GM19193 (cell line): ENCODE measurements around the gene GIGYF2.

Experiments
- POLR2A ChIP-seq: IDR thresholded peaks from 4 replicates; pipeline ENCODE4 v1.6.1; 2011; ENCODE audit not compliant: insufficient read depth, insufficient read length; ENCODE audit errors: extremely low read depth

GIGYF2 gene

GRCh38 chr2:232723027-232723426, 25.9 kb downstream of the GIGYF2 start:
- TF ChIP-seq POLR2A = no peak

DNA sequence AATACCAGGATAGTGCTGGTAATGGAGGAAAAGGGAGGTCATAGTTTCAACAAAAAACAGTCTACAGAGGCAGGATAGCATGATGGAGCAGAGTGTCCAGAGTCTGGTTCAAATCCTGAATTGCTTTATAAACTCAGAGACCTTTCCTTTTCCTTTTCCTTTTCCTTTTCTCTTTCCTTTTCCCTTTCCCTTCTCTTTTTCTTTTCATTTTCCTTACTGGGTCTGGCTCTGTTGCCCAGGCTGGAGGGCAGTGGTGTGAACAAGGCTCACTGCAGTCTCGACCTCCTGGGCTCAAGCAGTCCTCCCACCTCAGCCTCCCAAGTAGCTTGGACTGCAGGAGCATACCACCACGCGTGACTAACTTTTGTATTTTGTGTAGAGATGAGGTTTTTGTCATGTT, 31.7 kb downstream of the GIGYF2 start:
- no peak for TF ChIP-seq POLR2A

GRCh38 chr2:232731470-232731869, 34.3 kb downstream of the GIGYF2 start:
- TF ChIP-seq POLR2A = no peak

DNA sequence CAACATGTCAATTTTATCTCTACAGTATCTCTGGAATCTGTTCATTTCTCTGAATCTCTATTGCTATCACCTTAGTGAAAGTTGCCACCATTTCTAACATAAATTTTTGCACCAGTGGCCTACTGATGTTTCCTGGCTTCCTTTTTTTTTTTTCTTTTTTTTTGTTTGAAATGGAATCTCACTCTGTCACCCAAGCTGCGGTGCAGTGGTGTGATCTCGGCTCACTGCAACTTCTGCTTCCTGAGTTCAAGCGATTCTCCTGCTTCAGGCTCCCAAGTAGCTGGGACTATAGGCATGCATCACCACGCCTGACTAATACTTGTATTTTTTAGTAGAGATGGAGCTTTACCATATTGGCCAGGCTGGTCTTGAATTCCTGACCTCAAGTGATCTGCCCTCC, 44.2 kb downstream of the GIGYF2 start:
- TF ChIP-seq POLR2A = no peak

GRCh38 chr2:232741972-232742371, 44.8 kb downstream of the GIGYF2 start:
- no peak for TF ChIP-seq POLR2A

DNA sequence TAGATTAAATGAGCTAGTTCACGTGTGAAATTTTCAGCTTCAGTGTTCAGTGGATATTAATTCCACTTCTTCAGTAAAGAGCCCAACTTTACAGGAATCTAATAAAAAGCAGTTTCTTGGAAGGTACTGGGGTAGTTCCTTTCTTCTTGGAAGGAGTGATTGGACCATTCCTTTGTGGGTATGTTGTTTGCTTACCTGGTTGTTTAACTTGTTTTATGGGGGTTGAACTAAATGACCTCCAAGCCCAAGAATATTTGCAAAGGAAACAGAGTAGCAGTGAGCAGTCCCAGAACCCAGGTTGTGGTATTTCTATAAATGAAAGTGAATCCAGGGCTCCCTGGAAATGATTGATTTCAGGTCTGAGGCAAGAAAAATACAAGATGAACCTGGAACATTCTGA, 47.8 kb downstream of the GIGYF2 start:
- TF ChIP-seq POLR2A = no peak

DNA sequence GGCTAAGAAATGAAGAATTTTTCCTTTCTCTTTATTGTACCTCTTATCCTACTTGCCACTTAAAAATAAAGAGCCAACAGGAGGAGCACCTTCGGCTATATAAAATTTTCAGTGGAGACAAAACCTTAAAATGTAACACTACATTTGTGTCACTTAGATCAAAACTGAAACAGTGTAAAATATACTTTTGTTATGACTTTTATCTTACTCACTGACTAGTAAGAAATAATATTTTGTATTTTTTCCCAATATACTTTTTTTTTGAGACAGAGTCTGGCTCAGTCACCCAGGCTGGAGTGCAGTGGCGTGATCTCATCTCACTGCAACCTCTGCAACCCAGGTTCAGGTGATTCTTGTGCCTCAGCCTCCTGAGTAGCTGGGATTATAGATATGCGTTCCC, 50.9 kb downstream of the GIGYF2 start:
- no peak for TF ChIP-seq POLR2A

- TF ChIP-seq POLR2A = no peak
Observed at GRCh38 chr2:232749331-232749730, 52.2 kb downstream of the GIGYF2 start.

DNA sequence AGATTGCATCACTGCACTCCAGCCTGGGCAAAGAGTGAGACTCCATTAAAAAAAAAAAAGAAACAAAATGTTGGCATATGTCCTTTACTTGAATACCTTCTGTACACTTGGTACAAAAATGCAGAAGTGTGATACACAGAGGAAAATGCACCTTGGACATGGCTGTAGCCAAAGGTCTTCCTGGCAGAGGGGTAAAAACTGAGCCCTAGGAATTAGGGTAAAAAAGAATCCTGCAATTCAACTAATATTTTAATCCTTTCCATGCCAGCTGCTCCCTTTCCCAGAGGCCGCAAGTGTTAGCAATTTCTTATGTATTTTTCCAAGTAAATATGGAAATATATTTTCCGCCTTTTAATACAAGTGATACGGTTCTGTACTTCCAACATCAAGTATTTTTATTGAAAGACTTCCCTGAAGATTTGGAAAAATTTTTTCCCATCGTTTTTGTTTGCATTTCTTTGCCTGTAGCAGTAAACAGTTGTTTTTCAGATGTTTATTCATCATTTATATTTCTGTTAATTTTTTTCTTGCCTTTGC, 53.1 kb downstream of the GIGYF2 start:
- no peak for TF ChIP-seq POLR2A

DNA sequence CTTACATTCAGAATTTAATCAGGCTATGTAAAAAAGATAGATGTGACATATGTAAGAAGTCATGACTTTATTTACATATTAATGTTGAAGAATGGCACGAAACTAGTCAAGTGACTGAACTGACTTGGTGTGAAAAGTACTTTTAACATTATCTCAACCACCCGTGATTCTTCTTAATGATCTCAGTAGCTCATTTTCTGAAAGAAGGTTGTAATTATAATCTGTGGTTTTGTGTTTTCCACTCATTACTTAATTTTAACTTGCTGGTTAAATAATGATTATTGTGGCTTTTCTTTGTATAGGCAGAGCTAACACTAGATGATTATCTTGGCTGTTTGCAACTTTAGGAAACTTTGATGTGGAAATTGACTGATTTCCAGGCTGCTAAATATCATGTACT, 60.8 kb downstream of the GIGYF2 start:
- no peak for TF ChIP-seq POLR2A

DNA sequence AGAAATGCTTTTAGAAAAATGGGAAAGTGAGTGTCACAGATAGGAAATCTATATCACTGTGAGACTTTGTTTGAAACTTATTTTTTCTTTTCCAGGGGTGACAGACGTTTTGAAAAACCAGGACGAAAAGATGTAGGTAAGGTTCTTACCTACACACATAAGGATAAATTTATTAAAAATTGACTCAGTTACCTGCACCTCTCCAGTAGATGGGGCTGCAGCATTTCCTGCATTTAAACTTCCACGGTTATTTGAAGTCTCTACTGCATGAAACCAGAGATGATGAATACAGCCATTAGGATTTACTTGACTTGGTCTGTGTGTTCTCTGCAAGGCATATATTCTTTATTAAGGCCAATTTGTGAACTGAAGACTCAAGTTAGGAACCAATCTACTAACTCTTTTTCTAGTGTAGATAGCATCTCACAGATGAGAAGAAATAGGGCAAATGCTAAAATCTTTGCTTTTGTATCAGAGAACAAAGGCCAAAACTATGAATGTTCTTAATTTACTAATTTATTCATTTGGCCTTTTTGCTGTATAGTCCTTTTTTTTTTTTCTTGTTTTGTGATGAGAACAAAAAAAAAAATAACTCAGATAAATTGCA, 64.3 kb downstream of the GIGYF2 start:
- no peak for TF ChIP-seq POLR2A

GRCh38 chr2:232767866-232768265, 70.7 kb downstream of the GIGYF2 start:
- TF ChIP-seq POLR2A = no peak

- no peak for TF ChIP-seq POLR2A
Observed at GRCh38 chr2:232770207-232770606, 73.1 kb downstream of the GIGYF2 start.

GRCh38 chr2:232771870-232772269, 74.7 kb downstream of the GIGYF2 start:
- no peak for TF ChIP-seq POLR2A

DNA sequence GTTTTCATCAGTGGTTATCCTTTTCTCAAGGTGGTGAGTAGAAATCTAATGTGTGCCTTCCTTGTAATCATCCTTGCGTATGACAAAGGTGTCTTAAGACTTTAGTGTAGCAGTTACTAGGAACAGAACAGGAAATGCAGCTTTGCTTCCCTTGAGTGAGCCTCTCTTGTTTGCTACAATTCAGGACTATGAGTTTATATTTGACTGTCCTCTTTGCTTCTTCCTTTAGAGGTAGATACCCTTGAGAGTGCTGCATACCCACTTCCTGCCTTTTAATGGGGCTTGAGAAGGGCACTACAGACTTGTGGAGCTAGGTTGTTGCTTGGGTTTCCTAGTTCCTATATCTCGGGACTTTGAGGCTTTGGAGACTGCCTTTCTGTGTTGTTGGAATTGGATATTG, 75.4 kb downstream of the GIGYF2 start:
- TF ChIP-seq POLR2A = no peak

DNA sequence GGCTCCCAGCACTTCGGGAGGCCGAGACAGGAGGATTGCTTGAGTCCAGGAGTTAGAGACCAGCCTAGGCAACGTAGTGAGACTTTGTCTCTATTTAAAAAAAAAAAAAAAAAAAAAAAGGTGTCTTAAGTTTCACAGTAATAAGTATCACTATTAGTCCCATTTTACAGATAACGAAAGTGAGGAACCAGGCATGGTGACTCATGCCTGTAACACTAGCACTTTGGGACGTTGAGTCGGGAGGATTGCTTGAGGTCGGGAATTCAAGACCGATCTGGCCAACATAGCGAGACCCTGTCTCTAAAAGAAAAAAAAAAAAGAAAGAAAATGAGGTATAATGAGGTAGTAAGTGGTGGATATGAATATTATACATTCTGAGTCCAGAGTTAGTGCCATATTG, 76.7 kb downstream of the GIGYF2 start:
- no peak for TF ChIP-seq POLR2A

DNA sequence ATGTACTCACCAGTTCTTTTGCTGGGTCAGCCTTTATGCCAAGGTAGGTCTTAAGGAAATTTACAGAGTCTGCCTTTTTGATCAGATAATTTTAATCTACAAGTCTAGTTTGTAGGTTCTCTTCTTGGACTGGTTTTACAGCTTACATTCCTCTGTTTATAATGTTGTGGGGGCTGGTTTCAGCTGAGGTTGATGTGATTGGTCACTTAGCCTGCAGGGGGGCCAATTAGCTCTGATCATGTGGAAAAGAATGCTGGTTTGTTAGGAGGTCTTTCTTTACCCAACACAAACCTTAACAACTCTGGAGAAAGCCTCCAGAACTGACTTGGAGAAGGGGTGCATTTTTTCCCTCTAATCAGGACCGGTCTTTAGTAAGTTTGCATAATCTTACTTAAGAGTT, 79.3 kb downstream of the GIGYF2 start, which contains the start of gene KCNJ13:
KCNJ13 (minus strand) TSS at position 131 of the 400 bp plus-strand sequence. CDS start 5,203 bp downstream, outside the sequence.
- TF ChIP-seq POLR2A = no peak
